ENCODE data around the gene GUCY2D. TPM values are rescaled to one million over a fixed set of nuclear protein-coding genes. Genes with fewer than 3 reads are reported as not detected.
A peak's percentile ranks its signal among the peaks of the same experiment; 100 is the strongest.

GUCY2D gene
- total RNA-seq, 1 experiment from 2014 or later: not detected

DNA sequence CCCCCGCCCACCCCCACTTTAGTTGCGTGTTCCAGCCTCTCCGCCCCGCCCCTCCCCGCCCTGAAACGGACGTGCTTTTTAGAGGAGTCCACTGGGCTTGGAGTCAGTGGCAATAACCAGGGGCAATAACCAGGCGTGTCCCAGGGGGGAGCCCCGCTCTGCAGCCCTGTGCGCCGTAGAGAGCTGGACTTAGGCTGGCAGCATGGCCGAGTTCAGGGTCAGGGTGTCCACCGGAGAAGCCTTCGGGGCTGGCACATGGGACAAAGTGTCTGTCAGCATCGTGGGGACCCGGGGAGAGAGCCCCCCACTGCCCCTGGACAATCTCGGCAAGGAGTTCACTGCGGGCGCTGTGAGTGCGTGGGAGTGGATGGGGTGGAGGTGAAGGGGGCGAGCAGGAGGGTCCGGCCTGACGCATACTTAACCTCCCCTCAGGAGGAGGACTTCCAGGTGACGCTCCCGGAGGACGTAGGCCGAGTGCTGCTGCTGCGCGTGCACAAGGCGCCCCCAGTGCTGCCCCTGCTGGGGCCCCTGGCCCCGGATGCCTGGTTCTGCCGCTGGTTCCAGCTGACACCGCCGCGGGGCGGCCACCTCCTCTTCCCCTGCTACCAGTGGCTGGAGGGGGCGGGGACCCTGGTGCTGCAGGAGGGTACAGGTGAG is 36.7 kb downstream of the GUCY2D start, which contains the start of gene ALOX15B:
TSS of gene ALOX15B (plus strand) at position 106 of the 657 bp plus-strand sequence. CDS start at position 203, 97 bp downstream.
- in situ Hi-C loops (cut with HindIII; ENCODE audit: low sequenced_read_pairs): no loop called here
- DNase-seq (ENCODE audit: low spot score): no peak

DNA sequence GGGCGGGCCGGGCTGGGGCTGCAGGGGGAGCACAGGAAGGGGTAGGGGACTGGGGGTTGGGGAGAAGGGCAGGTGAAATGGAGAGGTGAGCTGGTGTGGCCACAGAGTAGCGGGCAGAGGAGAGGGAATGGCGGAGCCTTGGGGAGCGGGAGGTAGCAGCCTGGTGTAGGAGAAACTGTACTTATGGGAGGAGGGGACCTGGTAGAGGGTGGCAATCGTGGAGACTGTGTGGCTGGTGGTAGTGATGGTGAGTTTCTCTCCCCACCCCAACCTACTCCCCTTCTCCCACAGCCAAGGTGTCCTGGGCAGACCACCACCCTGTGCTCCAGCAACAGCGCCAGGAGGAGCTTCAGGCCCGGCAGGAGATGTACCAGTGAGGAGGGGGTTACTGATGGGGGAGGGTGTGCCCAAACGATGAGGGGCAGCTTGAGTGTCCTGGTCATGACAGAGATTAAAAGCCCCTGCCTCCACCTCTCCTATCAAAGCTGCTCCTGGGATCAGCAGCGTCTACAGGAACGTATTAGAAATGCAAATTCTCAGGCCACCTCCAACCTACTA is 37.3 kb downstream of the GUCY2D start:
- DNase-seq (ENCODE audit: low spot score): no peak
- in situ Hi-C loops (cut with HindIII; ENCODE audit: low sequenced_read_pairs): no loop called here

DNA sequence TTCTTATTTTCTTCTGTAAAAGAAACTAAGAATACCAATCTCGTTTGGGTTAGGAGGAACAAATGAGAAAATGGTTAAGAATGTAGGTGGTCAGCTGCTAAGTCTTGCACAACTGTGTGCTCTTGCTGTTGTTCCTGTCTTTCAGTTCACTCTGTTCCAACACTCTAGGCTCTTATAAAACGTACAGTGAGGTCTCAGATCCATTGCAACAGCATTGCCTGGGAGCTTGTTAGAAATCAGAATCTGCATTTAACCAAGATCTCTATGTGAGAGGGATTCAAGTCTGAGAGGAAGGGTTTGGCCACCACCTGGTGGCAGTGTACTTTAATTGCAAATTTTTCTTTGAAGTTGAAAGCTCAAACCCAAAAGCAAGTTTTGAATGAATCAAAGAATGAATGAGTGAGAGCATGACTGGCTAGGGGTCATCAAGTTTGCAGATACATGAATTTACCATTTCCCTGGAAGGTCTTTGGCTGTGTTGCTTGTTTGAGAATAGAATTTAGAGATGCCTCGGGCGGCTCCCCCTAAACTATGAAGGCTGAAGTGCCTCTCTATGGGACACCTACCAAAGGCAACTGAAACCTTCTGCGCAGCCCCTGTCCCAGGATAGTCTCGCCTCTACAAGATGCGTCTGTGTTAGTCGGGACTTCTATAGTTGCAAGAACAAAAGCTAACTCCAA is 39.0 kb downstream of the GUCY2D start:
- DNase-seq (ENCODE audit: low spot score): peak; percentile 48
- in situ Hi-C loops (cut with HindIII; ENCODE audit: low sequenced_read_pairs): no loop called here

GRCh38 chr17:8041979-8042378 is 39.6 kb downstream of the GUCY2D start:
- no peak for DNase-seq (ENCODE audit: low spot score)
- in situ Hi-C loops (cut with HindIII; ENCODE audit: low sequenced_read_pairs): no loop called here

GRCh38 chr17:8044819-8045810 is 42.7 kb downstream of the GUCY2D start:
- DNase-seq (ENCODE audit: low spot score): no peak
- in situ Hi-C loops (cut with HindIII; ENCODE audit: low sequenced_read_pairs): no loop called here

DNA sequence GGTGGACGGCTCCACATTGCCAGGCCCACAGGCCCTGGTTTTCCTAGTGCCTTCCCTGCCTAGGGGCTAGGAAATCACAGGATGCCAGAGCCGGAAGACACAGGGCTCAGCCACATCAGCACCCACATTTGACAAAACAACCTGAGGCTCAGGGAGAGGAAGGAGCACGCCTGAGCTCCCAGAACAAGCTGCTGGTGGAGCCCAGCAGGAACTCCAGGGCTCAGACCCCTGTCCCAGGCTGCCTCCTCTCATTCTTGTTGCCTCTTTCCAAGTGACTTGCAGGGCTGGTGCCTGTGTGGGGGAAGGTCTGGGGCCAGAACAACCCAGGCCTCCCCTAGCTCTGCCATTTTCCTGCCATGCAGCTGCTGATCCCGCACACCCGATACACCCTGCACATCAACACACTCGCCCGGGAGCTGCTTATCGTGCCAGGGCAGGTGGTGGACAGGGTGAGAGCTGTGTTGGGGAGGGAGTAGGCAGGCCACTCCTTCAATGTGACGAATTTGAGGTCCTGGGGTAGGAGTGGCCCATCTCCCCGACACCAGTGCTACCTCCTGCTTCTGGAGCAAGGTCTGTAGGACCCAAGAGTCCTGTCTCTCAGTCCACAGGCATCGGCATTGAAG is 44.0 kb downstream of the GUCY2D start:
- in situ Hi-C loops (cut with HindIII; ENCODE audit: low sequenced_read_pairs): no loop called here
- DNase-seq (ENCODE audit: low spot score): no peak

GRCh38 chr17:8046929-8047768 is 44.7 kb downstream of the GUCY2D start:
- in situ Hi-C loops (cut with HindIII; ENCODE audit: low sequenced_read_pairs): no loop called here
- no peak for DNase-seq (ENCODE audit: low spot score)

DNA sequence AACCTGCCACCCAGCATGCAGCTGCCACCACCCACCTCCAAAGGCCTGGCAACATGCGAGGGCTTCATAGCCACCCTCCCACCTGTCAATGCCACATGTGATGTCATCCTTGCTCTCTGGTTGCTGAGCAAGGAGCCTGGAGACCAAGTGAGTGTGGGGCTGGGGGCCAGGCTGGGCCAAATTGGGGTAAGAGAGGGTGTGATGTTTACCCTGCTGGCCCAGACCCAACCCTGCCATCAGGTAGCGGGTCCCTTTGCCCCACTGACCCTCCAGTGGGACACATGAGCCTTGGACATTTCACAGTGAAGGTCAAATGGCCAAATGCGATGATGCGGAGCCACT is 45.3 kb downstream of the GUCY2D start:
- DNase-seq (ENCODE audit: low spot score): no peak
- in situ Hi-C loops (cut with HindIII; ENCODE audit: low sequenced_read_pairs): no loop called here

- in situ Hi-C loops (cut with HindIII; ENCODE audit: low sequenced_read_pairs): no loop called here
- DNase-seq (ENCODE audit: low spot score): no peak
These were observed 45.8 kb downstream of the GUCY2D start for GRCh38 chr17:8048236-8048635.

GRCh38 chr17:8048736-8049135 is 46.3 kb downstream of the GUCY2D start:
- in situ Hi-C loops (cut with HindIII; ENCODE audit: low sequenced_read_pairs): no loop called here

DNA sequence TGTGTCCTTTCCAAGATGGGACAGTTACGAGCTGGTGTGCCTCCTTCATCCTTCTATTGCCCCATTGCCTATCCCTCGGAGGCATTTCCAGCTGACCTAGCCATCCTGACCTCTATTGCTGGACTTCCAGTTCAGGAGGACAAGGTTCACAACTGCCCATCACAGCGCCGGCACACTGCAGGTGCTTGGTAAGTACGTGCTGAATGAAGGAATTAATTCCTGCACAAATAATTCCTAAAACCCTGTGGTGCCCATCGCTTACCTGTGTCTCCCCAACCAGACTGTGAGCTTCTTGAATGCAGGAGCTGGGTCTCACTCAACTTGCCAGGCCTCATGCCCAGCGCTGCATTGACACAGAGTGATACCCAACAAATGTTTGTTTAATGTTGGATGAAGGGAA is 49.4 kb downstream of the GUCY2D start:
- no peak for DNase-seq (ENCODE audit: low spot score)
- in situ Hi-C loops (cut with HindIII; ENCODE audit: low sequenced_read_pairs): no loop called here

More at GRCh38 chr17:8048736-8049135, 46.3 kb downstream of the GUCY2D start:
- DNase-seq (ENCODE audit: low spot score): no peak

DNA sequence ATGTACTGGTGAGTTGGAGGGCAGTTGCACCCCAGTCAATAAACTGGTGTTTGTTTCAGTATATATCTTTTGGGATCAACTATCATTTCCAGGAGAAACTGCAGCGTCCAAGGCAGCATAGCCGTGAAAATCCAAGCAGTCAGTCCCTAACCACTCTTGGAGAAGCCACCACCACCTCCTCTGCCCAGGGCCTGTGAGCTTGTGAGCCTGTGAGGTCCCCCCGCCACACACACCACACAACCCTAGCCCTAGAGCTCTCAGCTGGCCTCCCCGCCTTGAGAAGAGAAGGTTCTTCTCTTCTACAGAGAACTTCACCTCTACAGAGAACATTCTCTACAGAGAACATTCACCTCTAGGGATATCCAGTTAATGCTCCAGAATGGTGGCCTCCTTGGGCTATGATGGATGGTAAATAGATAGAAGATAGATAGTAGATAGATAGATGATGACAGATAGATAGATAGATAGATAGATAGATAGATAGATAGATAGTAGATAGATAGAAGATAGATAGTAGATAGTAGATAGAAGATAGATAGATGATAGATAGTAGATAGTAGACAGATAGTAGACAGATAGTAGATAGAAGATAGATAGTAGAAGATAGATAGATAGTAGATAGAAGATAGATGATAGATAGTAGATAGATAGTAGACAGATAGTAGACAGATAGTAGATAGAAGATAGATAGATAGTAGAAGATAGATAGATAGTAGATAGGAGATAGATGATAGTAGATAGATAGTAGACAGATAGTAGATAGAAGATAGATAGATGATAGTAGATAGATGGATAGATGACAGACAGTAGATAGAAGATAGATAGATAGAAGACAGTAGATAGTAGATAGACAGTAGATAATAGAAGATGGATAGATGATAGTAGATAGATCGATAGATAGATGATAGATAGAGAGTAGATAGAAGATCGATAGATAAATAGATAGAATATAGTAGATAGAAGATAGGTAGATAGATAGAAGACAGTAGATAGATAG is 50.1 kb downstream of the GUCY2D start:
- DNase-seq (ENCODE audit: low spot score): no peak
- in situ Hi-C loops (cut with HindIII; ENCODE audit: low sequenced_read_pairs): no loop called here

GRCh38 chr17:8053600-8053999 is 51.2 kb downstream of the GUCY2D start:
- in situ Hi-C loops (cut with HindIII; ENCODE audit: low sequenced_read_pairs): no loop called here

DNA sequence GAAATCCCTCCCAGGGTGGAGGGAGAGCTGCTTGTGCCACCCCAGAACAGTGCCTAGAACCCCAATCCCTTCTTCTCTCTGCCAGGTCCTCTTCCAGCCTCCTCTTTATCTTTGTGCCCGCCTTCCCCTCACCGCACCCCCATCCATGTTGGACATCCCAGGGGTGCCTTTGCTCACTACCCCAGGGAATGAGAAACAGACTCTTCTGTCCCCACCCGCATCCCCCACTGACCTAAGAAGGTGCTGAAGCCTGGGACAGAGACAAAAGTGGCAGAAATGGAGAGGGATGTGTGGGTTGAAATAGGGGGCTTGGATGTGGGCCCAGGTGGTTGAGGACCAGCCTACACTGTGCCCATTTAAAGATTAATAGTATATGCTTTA is 53.4 kb downstream of the GUCY2D start:
- no peak for DNase-seq (ENCODE audit: low spot score)
- in situ Hi-C loops (cut with HindIII; ENCODE audit: low sequenced_read_pairs): loop anchor here (5.0 kb wide), 1 partner anchor 46 kb away; no protein-coding TSS in a partner anchor

More at GRCh38 chr17:8053600-8053999, 51.2 kb downstream of the GUCY2D start:
- no peak for DNase-seq (ENCODE audit: low spot score)

DNA sequence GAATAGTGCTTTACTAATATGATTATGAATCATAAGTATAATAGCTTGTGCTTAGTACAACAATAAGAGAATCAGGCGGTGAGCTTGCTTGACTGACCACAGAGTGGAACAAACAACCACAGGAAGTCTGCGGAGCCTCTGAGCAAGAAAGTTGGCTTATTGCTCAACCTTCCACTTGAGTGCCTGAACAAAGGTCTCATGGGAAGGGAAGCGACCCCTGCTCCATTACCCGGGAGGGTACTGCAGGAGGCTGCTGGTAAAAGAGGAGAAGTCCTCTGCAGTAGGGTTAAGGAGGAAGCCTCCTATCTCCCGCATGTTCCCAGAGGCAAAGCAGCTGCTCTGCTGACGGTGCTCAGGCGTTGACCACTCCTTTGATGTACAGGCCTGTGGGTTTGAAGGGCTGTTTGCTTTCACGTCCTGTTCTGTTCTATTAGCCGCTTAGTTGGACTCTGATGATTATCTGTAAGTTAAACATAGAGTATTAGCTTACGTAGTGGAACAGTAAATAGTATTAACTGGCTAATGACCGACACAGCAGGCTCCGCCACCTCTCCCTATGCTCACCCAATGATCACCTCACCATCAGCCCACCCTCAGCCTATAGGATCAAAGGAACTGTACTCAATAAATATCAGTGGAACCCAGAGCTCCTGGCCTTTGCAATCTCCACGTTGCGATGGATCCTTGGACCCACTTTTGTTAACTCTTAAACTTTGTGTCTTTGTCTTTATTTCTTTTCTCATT is 54.0 kb downstream of the GUCY2D start:
- DNase-seq (ENCODE audit: low spot score): no peak
- in situ Hi-C loops (cut with HindIII; ENCODE audit: low sequenced_read_pairs): loop anchor here (5.0 kb wide), 1 partner anchor 46 kb away; no protein-coding TSS in a partner anchor

GRCh38 chr17:8056976-8057625 is 54.7 kb downstream of the GUCY2D start:
- DNase-seq (ENCODE audit: low spot score): no peak
- in situ Hi-C loops (cut with HindIII; ENCODE audit: low sequenced_read_pairs): loop anchor here (5.0 kb wide), 1 partner anchor 45 kb away; no protein-coding TSS in a partner anchor
